Endothelial cell of umbilical vein (primary cell): ENCODE measurements around the gene SPATA33. TPM values are rescaled to one million over a fixed set of nuclear protein-coding genes. Genes with fewer than 3 reads are reported as not detected.
A peak's percentile ranks its signal among the peaks of the same experiment; 100 is the strongest.

Experiments used
- BruUV-seq: library from RNA; stranded (reverse); fragments of 400-500 nt; replicated peaks from 2 replicates; lab custom pipeline; 2021; lab: Mats Ljungman, UMichigan
- CTCF ChIA-PET: fragments of 300-600, 350-600 bp; sonication (Branson Sonifier 250); formaldehyde crosslinking; loops from one replicate; lab custom pipeline; 2021; ENCODE audit warnings: antibody characterized with exemption, inconsistent platforms; lab: Charles Lee
- POLR2A ChIA-PET: fragments of 300-600, 350-600 bp; sonication (Branson Sonifier 250); formaldehyde crosslinking; loops from one replicate; lab custom pipeline; 2021; ENCODE audit warnings: antibody characterized with exemption, inconsistent platforms; lab: Charles Lee
- DNase-seq: peaks from one replicate; pipeline ENCODE4 v3.0.0-alpha.2; 2011; ENCODE audit warnings: low read depth, low spot score
- FAIRE-seq: peaks from 2 replicates; lab custom pipeline; 2011; peaks lifted over from hg19 to GRCh38; lab: Jason Lieb, UNC
- H2AFZ ChIP-seq: 2 replicates; pipeline ENCODE4 v1.6.0; 2012; ENCODE audit warnings: low read depth, low read length, control low read depth, inconsistent platforms
- H3K27ac ChIP-seq: 2 replicates; pipeline ENCODE4 v1.5.1; 2011; ENCODE audit warnings: low read depth, mild to moderate bottlenecking, control low read depth, low read length, moderate library complexity; ENCODE audit not compliant: insufficient read depth
- H3K27me3 ChIP-seq, 2 experiments: 2 replicates each; pipeline versions ENCODE4 v1.6.0 to v1.6.1; 2011; ENCODE audit warnings: low read length in 2 of 2, mixed read lengths in 1 of 2; ENCODE audit not compliant: control insufficient read depth in 2 of 2, insufficient read depth in 2 of 2
- H3K36me3 ChIP-seq, 2 experiments: 2 replicates in 1 of 2; 3 replicates in 1 of 2; pipeline ENCODE4 v1.5.1; 2011; ENCODE audit warnings: low read length in 2 of 2, mild to moderate bottlenecking in 1 of 2, moderate library complexity in 1 of 2; ENCODE audit not compliant: control insufficient read depth in 2 of 2, insufficient read depth in 2 of 2; ENCODE audit errors: extremely low read depth in 1 of 2
- H3K4me1 ChIP-seq: 3 replicates; pipeline ENCODE4 v1.5.1; 2011; ENCODE audit warnings: mild to moderate bottlenecking, low read length; ENCODE audit not compliant: control insufficient read depth, insufficient read depth; ENCODE audit errors: extremely low read depth
- H3K4me2 ChIP-seq: 2 replicates; pipeline ENCODE4 v1.6.1; 2011; ENCODE audit warnings: low read length, control low read depth, mixed read lengths; ENCODE audit not compliant: insufficient read depth
- H3K4me3 ChIP-seq, 3 experiments: fragments of 200-600 bp in 1 of 3; sonication (generic), shearing (Covaris generic) in 1 of 3; replicated peaks in 1 of 3; 2 replicates each; pipeline ENCODE4 v1.5.1; 2011 to 2016; ENCODE audit warnings: control low read depth in 3 of 3, low read length in 3 of 3, mild to moderate bottlenecking in 2 of 3, inconsistent platforms in 1 of 3, low read depth in 1 of 3, moderate library complexity in 1 of 3; ENCODE audit not compliant: insufficient read depth in 1 of 3
- H3K79me2 ChIP-seq: 2 replicates; pipeline ENCODE4 v1.6.0; 2012; ENCODE audit warnings: low read length, inconsistent platforms; ENCODE audit not compliant: control insufficient read depth, insufficient read depth
- H3K9ac ChIP-seq: replicated peaks from 2 replicates; pipeline ENCODE3; 2011; ENCODE audit warnings: low read length, control low read depth; ENCODE audit not compliant: insufficient read depth; ENCODE audit errors: extremely low read depth
- H3K9me1 ChIP-seq: replicated peaks from 3 replicates; pipeline ENCODE4 v1.6.0; 2011; ENCODE audit warnings: mild to moderate bottlenecking, low read length; ENCODE audit not compliant: control insufficient read depth, insufficient read depth; ENCODE audit errors: extremely low read depth
- H3K9me3 ChIP-seq: replicated peaks from 2 replicates; pipeline ENCODE4 v1.5.1; 2012; ENCODE audit warnings: low read length, inconsistent platforms; ENCODE audit not compliant: control insufficient read depth, insufficient read depth
- H4K20me1 ChIP-seq: replicated peaks from 2 replicates; pipeline ENCODE3; 2011; ENCODE audit warnings: mild to moderate bottlenecking, low read length; ENCODE audit not compliant: control insufficient read depth, insufficient read depth; ENCODE audit errors: extremely low read depth
- EZH2 ChIP-seq: IDR thresholded peaks from 2 replicates; pipeline ENCODE4 v1.6.1; 2012; ENCODE audit warnings: borderline replicate concordance, low read depth, mild to moderate bottlenecking, moderate library complexity, low read length, inconsistent platforms; ENCODE audit not compliant: severe bottlenecking
- FOS ChIP-seq: IDR thresholded peaks from 2 replicates; pipeline ENCODE4 v1.6.1; 2011; ENCODE audit warnings: mild to moderate bottlenecking, low read length, moderate library complexity, borderline replicate concordance; ENCODE audit not compliant: insufficient read depth
- GATA2 ChIP-seq: IDR thresholded peaks from 2 replicates; pipeline ENCODE4 v1.7.0; 2011; ENCODE audit warnings: low read depth, mild to moderate bottlenecking, moderate library complexity, mixed read lengths, low read length; ENCODE audit not compliant: insufficient read length, insufficient read depth
- JUN ChIP-seq: IDR thresholded peaks from 2 replicates; pipeline ENCODE4 v1.6.1; 2011; ENCODE audit warnings: borderline replicate concordance, low read depth; ENCODE audit not compliant: insufficient read length, insufficient read depth
- MYC ChIP-seq: IDR thresholded peaks from one replicate; pipeline ENCODE4 v1.6.1; 2011; ENCODE audit warnings: mild to moderate bottlenecking, low read depth, low read length
- POLR2A ChIP-seq: IDR thresholded peaks from 2 replicates; pipeline ENCODE4 v1.6.1; 2012; ENCODE audit warnings: low read depth, mild to moderate bottlenecking, control low read depth, low read length
- POLR2AphosphoS5 ChIP-seq: IDR thresholded peaks from 2 replicates; pipeline ENCODE4 v1.6.1; 2012; ENCODE audit warnings: low read depth, mild to moderate bottlenecking, control low read depth, low read length, moderate library complexity; ENCODE audit not compliant: insufficient read depth
- dilution Hi-C: fragments of 300-500 bp; cut with MboI; formaldehyde crosslinking; loops from one replicate; pipeline ENCODE4 v1.15.0; 2019; ENCODE audit warnings: low sequenced_read_pairs; ENCODE audit not compliant: extremely low pct_ligation_motif_present
- intact Hi-C: fragments of 100-400 bp; cut with micrococcal nuclease; formaldehyde crosslinking; loops from one replicate; pipeline ENCODE4 v1.10.0; 2022
- polyA plus RNA-seq, 4 experiments: library from polyadenylated mRNA; depleted of rRNA in 3 of 4; stranded (reverse) in 3 of 4; unstranded in 1 of 4; fragments of >200 nt; gene quantifications; 2 replicates each; pipeline versions ENCODE4 v1.2.1 to v1.2.3, GENCODE V29; 2011 to 2012; ENCODE audit warnings: missing spikeins in 1 of 4
- total RNA-seq: library from RNA; stranded (reverse); gene quantifications from 2 replicates; pipeline ENCODE4 v1.2.3, GENCODE V29; 2021
- TF ChIP-seq, protein P1 (sequence below), 2 donors: IDR thresholded peaks; 1 replicate in 1 of 2; 2 replicates in 1 of 2; pipeline ENCODE4 v1.5.1; 2011; ENCODE audit warnings: low read length in 2 of 2, mild to moderate bottlenecking in 2 of 2, moderate library complexity in 2 of 2, control low read depth in 1 of 2, inconsistent platforms in 1 of 2, low read depth in 1 of 2; ENCODE audit not compliant: insufficient read depth in 1 of 2; ENCODE audit errors: extremely low read depth in 1 of 2
- TF ChIP-seq, protein P2 (sequence below): IDR thresholded peaks from 2 replicates; pipeline ENCODE4 v1.6.1; 2011; ENCODE audit not compliant: insufficient read depth, insufficient read length

Gene SPATA33
- total and polyA plus RNA-seq, 2 donors (not counting 3 experiments of a cell fraction or from before 2014, with no cell fraction given), result 3.5 to 11.4 TPM

DNA sequence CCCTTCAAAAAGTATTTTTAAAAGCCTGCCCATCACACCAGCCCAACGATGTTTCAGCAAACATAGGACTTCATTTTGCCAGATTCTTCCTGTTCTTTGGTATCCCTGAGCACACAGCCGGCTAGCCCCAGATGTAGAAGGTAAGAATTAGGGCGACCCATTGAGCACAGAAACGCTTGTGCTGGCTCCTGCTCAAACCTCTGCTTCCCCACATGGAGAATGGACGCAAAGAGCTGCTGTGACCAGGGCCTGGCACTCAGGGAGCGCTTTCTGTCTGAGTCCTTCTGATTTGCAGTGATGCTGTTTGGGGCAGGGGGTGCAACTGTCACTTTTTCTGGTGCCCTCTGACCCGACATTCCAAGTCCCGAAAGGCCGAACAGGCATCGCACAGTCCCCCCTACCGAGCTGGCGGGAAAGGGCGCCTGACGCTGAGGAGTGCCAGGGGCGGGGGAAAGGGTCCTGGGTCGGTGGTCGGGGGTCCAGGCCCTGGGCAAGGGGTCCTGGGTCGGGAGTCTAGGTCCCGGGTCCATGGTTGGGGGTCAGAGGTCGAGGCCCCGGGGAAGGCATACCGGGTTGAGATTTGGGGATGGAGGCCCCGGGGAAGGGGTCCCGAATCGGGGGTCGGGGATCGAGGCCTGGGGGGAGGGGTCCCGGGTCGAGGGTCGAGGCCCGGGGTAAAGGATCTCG lies 1.1 kb upstream of the SPATA33 start:
- CTCF ChIA-PET, result interaction anchor here (1.8 kb wide), 1 partner anchor 41 kb away, joined by 8 read pairs; no protein-coding TSS in a partner anchor
- Histone ChIP-seq H3K4me2 (peak overlapping the region; percentile 43), H3K9me1 (no peaks in the 10 kb centered on the region), H2AFZ (no peak overlapping the region), H3K4me1 (peaks cover 13% of the 10 kb centered on the region), H3K79me2 (peaks cover 39% of the 10 kb centered on the region), H3K4me3 (peak overlapping the region; percentile 68 to 98 (median 74)), H3K9ac (peak overlapping the region; percentile 89), H3K9me3 (no peaks in the 10 kb centered on the region), H3K27me3 (no peaks in the 10 kb centered on the region), H4K20me1 (no peaks in the 10 kb centered on the region), H3K36me3 (peaks cover 0 to 6% of the 10 kb centered on the region in 2 experiments), H3K27ac (no peak overlapping the region)
- no peak for TF ChIP-seq POLR2AphosphoS5
- no peak for TF ChIP-seq EZH2
- TF ChIP-seq FOS, result no peak
- TF ChIP-seq, protein P1, sequence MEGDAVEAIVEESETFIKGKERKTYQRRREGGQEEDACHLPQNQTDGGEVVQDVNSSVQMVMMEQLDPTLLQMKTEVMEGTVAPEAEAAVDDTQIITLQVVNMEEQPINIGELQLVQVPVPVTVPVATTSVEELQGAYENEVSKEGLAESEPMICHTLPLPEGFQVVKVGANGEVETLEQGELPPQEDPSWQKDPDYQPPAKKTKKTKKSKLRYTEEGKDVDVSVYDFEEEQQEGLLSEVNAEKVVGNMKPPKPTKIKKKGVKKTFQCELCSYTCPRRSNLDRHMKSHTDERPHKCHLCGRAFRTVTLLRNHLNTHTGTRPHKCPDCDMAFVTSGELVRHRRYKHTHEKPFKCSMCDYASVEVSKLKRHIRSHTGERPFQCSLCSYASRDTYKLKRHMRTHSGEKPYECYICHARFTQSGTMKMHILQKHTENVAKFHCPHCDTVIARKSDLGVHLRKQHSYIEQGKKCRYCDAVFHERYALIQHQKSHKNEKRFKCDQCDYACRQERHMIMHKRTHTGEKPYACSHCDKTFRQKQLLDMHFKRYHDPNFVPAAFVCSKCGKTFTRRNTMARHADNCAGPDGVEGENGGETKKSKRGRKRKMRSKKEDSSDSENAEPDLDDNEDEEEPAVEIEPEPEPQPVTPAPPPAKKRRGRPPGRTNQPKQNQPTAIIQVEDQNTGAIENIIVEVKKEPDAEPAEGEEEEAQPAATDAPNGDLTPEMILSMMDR (IDR thresholded peaks at IDR 0.05; ENCODE audit: extremely low read depth in 1 of 2, insufficient read depth in 1 of 2, low read depth in 1 of 2, low read length in 2 of 2), result no peak
- TF ChIP-seq, protein P2, sequence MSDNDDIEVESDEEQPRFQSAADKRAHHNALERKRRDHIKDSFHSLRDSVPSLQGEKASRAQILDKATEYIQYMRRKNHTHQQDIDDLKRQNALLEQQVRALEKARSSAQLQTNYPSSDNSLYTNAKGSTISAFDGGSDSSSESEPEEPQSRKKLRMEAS, result no peak
- no peak for TF ChIP-seq GATA2
- TF ChIP-seq POLR2A, result no peak
- no peak for TF ChIP-seq MYC
- TF ChIP-seq JUN, result no peak
- no peak for FAIRE-seq
- intact Hi-C loops, result no loop called here
- POLR2A ChIA-PET, result no interaction called here
- no peak for DNase-seq
- dilution Hi-C loops, result no loop called here
- BruUV-seq, result no TSS peak
